Cardiac muscle cell (in vitro differentiated cells and primary cell): Measurements from ENCODE around the gene CPNE4. TPM values are rescaled to one million over a fixed set of nuclear protein-coding genes. Genes with fewer than 3 reads are reported as not detected.
A peak's percentile ranks its signal among the peaks of the same experiment; 100 is the strongest.

Source experiments
- DNase-seq, 2 donors: peaks; one replicate each; pipeline versions ENCODE4 v3.0.0 to v3.0.0-alpha.2; 2010 to 2017; ENCODE audit warnings: low read depth in 1 of 2, low spot score in 1 of 2
- H3K27ac ChIP-seq: fragments of 200-600 bp; sonication (generic); 2 replicates; pipeline ENCODE4 v1.5.1; 2016
- H3K27me3 ChIP-seq: fragments of 200-600 bp; sonication (generic); 2 replicates; pipeline ENCODE4 v1.6.0; 2016; ENCODE audit warnings: control low read depth
- H3K36me3 ChIP-seq: fragments of 200-600 bp; sonication (generic); 2 replicates; pipeline ENCODE4 v1.5.1; 2016; ENCODE audit warnings: control low read depth
- H3K4me1 ChIP-seq: fragments of 200-600 bp; sonication (generic); 2 replicates; pipeline ENCODE4 v1.8.1; 2017; ENCODE audit warnings: low read depth, mild to moderate bottlenecking, mixed run types
- H3K4me3 ChIP-seq: fragments of 200-600 bp; sonication (generic); 2 replicates; pipeline ENCODE4 v1.5.1; 2016; ENCODE audit warnings: mild to moderate bottlenecking
- H3K9me3 ChIP-seq: fragments of 200-600 bp; sonication (generic); 2 replicates; pipeline ENCODE4 v1.5.1; 2017; ENCODE audit warnings: low read depth, mild to moderate bottlenecking, control low read depth
- polyA plus RNA-seq: library from polyadenylated mRNA; unstranded; fragments of >200 nt; fragmentation: Nextera tagmentation; extraction: Ambion mirVana; gene quantifications from 2 replicates; pipeline ENCODE4 v1.2.1, GENCODE V29; 2016
- total RNA-seq: library from RNA; depleted of rRNA; stranded (reverse); fragments of >200 nt; gene quantifications from 2 replicates; pipeline ENCODE4 v1.2.3, GENCODE V29; 2016
- TF ChIP-seq, protein P1 (sequence below): IDR thresholded peaks from 2 replicates; pipeline ENCODE4 v1.5.1; 2012; ENCODE audit warnings: low read depth, mild to moderate bottlenecking, low read length

Gene CPNE4
- total and polyA plus RNA-seq, 2 experiments from 2014 or later, result 3.3 to 7.6 TPM

DNA sequence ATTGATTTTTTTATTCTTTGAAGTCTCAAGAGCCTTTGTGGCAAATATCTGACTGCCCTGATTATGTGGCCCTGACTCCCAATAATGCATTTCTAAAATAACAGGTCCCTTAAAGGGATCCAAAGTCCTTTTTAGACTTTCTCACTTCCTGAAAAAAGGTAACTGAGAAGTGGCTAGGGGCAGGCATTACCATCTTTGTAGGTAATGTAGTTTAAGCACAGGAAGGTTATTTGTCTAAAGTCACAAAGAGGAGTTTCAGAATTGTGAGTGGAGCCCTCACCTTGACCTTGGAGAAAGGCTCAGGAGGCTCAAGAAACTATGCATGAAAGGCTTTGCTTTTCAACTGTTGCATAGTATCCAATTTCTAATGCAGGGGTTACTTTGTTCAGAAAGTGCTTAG lies 389.2 kb downstream of the CPNE4 start:
- Histone ChIP-seq H3K9me3 (no peaks in the 10 kb centered on the region), H3K4me1 (no peaks in the 10 kb centered on the region), H3K36me3 (no peaks in the 10 kb centered on the region), H3K4me3 (no peak overlapping the region), H3K27ac (no peak overlapping the region), H3K27me3 (no peaks in the 10 kb centered on the region)
- TF ChIP-seq, protein P1, sequence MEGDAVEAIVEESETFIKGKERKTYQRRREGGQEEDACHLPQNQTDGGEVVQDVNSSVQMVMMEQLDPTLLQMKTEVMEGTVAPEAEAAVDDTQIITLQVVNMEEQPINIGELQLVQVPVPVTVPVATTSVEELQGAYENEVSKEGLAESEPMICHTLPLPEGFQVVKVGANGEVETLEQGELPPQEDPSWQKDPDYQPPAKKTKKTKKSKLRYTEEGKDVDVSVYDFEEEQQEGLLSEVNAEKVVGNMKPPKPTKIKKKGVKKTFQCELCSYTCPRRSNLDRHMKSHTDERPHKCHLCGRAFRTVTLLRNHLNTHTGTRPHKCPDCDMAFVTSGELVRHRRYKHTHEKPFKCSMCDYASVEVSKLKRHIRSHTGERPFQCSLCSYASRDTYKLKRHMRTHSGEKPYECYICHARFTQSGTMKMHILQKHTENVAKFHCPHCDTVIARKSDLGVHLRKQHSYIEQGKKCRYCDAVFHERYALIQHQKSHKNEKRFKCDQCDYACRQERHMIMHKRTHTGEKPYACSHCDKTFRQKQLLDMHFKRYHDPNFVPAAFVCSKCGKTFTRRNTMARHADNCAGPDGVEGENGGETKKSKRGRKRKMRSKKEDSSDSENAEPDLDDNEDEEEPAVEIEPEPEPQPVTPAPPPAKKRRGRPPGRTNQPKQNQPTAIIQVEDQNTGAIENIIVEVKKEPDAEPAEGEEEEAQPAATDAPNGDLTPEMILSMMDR, result no peak
- no peak for DNase-seq

DNA sequence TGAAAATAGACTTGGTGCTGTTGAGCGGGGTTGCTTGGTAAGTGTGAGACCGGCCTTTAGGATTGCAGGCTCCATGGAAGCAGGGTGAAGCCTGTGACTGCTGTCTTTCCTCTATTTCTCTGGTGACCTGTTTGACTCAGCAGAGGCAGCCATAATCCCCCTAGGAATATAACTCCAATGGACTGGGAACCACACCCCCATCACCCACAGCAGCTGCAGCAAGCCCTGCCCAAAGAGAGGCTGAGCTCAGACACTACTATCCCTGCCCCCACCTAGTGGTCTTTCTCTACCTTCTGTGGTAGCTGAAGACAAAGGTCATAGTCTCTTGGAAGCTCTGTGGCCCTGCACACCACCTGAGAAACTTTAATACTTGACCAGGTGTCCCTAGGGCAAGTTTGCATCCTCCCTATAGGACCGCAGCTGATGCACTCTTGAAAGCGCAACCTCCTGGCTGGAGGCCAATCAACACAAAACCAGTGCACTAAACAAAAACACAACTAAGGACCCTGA lies 398.5 kb downstream of the CPNE4 start:
- TF ChIP-seq, protein P1, result no peak
- Histone ChIP-seq H3K4me3 (no peak overlapping the region), H3K4me1 (no peaks in the 10 kb centered on the region), H3K27me3 (no peaks in the 10 kb centered on the region), H3K36me3 (no peaks in the 10 kb centered on the region), H3K9me3 (no peaks in the 10 kb centered on the region), H3K27ac (no peak overlapping the region)
- no peak for DNase-seq

DNA sequence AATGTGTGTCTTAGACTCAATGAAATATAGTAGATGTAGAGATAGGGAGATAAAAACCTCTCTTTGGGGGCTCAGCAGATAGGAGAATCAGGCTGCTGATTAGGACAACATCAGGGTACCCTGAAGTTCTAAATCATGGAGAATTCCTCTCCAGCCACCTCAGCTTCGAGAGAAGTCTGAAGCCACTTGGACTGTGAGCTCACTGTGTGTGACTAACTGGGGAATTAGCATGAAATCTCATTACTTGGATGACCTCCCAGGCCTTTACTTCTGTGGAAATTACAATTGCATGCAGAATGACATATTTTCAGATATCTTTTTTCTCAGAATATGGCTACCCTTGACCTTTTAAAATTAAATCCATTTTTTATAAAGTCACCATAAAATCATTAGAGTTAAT lies 404.0 kb downstream of the CPNE4 start:
- Histone ChIP-seq H3K27ac (no peak overlapping the region), H3K27me3 (no peaks in the 10 kb centered on the region), H3K4me3 (no peak overlapping the region), H3K9me3 (no peaks in the 10 kb centered on the region), H3K36me3 (no peaks in the 10 kb centered on the region), H3K4me1 (no peaks in the 10 kb centered on the region)
- no peak for DNase-seq
- TF ChIP-seq, protein P1, result no peak

DNA sequence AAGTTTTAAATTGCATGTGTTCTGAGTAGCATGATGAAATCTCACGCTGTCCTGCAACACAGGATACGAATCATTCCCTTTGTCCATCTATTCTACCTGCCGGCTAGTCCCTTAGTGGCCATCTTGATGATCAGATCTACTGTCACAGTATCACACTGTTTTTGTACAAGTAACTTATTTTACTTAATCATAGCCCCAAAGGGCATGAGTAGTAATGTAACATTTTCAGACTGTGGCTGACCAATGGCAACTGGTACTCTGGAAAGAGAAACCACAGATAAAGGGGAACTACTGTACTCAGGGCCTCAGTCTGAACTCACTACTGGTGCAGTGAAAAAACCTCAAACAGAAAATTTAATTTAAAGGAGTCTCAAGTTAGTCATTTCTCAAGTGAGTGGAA lies 404.7 kb downstream of the CPNE4 start:
- DNase-seq, result peak in 1 of 2 donors; percentile 7
- H3K36me3 ChIP-seq, result no peaks in the 10 kb centered on the region
- no peaks in the 10 kb centered on the region for H3K9me3 ChIP-seq
- no peaks in the 10 kb centered on the region for H3K27me3 ChIP-seq
- TF ChIP-seq, protein P1, result no peak
- no peaks in the 10 kb centered on the region for H3K4me1 ChIP-seq
- H3K4me3 ChIP-seq, result no peak overlapping the region
- H3K27ac ChIP-seq, result no peak overlapping the region

DNA sequence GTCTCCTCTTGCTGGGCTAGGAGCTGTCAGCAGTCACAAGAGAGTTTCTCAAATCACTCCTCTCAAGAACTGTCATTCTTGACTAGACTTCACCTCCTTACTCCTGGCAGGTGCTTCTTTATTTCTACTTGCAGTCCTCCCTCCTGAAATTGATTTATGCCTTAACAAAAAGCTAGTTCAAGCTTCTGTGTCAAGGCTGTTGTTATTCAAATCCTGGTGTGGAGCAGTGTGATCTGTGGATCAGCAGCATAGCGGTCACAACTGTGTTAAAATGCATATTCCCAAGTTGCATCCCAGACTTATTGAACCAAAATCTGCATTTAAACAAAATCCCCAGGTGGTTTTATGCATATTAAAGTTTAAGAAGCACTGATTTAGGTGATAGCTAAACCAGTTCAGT lies 411.4 kb downstream of the CPNE4 start:
- no peaks in the 10 kb centered on the region for H3K36me3 ChIP-seq
- no peak overlapping the region for H3K27ac ChIP-seq
- no peaks in the 10 kb centered on the region for H3K9me3 ChIP-seq
- DNase-seq, result no peak
- H3K4me3 ChIP-seq, result no peak overlapping the region
- TF ChIP-seq, protein P1, result no peak
- no peaks in the 10 kb centered on the region for H3K27me3 ChIP-seq
- peaks cover 4% of the 10 kb centered on the region for H3K4me1 ChIP-seq

DNA sequence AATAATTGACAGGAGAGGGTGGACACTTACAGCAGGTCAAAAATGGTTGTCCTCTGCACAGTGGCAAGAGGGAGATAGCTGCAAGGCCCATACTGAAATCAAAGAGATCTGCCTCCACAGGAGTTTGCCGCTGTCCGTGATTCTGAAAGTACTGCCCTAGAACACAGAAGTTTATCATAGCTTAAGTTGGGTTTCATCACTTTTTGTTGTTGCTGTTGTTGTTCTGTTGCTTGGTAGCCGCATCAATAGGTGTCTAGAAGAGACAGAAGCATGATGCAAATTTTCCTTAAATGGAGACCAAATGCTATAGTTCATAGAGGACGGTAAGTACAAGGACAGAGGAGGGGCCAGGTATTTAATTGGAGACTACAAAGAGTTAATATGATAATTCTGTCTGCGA lies 412.1 kb downstream of the CPNE4 start:
- no peak overlapping the region for H3K4me3 ChIP-seq
- no peaks in the 10 kb centered on the region for H3K9me3 ChIP-seq
- DNase-seq, result no peak
- H3K36me3 ChIP-seq, result no peaks in the 10 kb centered on the region
- peaks cover 4% of the 10 kb centered on the region for H3K4me1 ChIP-seq
- TF ChIP-seq, protein P1, result no peak
- no peak overlapping the region for H3K27ac ChIP-seq
- no peaks in the 10 kb centered on the region for H3K27me3 ChIP-seq
